ENCODE results near the gene ARRDC1.

DNA sequence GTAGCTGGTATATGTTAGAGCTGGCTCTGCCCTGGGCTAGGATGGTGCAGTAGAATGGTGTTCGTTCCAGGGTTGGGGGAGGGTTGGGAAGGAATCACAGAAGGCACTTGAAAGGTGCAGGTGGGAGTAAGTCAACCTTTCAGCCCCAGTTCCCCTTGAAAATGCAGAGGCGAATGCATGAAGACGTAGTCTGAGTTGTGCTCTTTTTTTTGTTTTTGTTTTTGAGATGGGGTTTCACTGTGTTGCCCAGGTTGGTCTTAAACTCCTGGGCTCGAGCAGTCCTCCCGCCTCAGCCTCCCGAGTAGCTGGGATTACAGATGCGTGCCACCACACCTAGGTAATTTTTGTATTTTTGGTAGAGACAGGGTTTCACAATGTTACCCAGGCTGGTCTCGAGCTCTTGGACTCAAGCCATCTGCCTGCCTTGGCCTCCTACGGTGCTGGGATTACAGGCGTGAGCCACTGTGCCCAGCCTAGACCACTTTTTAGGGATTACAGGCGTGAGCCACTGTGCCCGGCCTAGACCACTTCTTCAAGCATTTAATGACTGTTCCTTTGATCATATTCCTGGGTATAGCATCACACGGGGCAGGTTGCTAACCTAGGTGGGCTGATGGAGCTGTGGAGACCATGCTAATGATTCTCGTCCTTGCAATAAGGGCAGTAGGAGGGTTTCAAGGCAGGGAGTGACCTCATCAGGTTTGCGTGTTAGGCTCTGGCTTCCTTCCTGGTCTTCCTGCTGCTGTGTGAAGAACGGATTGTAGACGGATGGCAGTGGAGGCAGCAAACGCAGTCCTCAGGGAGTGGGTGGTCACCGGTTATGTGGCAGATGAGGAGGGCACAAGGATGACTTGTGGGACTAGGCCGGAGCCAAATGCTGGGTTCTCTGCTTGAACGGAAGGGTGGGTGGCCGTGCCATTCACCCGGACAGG, 27.0 kb downstream of the ARRDC1 start:
- TF ChIP-seq, protein P1, sequence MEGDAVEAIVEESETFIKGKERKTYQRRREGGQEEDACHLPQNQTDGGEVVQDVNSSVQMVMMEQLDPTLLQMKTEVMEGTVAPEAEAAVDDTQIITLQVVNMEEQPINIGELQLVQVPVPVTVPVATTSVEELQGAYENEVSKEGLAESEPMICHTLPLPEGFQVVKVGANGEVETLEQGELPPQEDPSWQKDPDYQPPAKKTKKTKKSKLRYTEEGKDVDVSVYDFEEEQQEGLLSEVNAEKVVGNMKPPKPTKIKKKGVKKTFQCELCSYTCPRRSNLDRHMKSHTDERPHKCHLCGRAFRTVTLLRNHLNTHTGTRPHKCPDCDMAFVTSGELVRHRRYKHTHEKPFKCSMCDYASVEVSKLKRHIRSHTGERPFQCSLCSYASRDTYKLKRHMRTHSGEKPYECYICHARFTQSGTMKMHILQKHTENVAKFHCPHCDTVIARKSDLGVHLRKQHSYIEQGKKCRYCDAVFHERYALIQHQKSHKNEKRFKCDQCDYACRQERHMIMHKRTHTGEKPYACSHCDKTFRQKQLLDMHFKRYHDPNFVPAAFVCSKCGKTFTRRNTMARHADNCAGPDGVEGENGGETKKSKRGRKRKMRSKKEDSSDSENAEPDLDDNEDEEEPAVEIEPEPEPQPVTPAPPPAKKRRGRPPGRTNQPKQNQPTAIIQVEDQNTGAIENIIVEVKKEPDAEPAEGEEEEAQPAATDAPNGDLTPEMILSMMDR (IDR thresholded peaks at IDR 0.05) = no peak
- TF ChIP-seq POLR2A (IDR thresholded peaks at IDR 0.05) = no peak
